ENCODE measurements around the gene MAU2.

- TF ChIP-seq, protein P1, sequence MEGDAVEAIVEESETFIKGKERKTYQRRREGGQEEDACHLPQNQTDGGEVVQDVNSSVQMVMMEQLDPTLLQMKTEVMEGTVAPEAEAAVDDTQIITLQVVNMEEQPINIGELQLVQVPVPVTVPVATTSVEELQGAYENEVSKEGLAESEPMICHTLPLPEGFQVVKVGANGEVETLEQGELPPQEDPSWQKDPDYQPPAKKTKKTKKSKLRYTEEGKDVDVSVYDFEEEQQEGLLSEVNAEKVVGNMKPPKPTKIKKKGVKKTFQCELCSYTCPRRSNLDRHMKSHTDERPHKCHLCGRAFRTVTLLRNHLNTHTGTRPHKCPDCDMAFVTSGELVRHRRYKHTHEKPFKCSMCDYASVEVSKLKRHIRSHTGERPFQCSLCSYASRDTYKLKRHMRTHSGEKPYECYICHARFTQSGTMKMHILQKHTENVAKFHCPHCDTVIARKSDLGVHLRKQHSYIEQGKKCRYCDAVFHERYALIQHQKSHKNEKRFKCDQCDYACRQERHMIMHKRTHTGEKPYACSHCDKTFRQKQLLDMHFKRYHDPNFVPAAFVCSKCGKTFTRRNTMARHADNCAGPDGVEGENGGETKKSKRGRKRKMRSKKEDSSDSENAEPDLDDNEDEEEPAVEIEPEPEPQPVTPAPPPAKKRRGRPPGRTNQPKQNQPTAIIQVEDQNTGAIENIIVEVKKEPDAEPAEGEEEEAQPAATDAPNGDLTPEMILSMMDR (IDR thresholded peaks at IDR 0.05) = no peak
- no peak for TF ChIP-seq POLR2A (IDR thresholded peaks at IDR 0.05)
Measured at GRCh38 chr19:19362075-19362474, 41.4 kb downstream of the MAU2 start.
